Epithelial cell of proximal tubule (primary cell): ENCODE results near the gene SLC49A3. TPM values are rescaled to one million over a fixed set of nuclear protein-coding genes. Genes with fewer than 3 reads are reported as not detected.
"Not testable (repeated sequence)": the region's sequence is repeated elsewhere in the genome, so short reads cannot be mapped to it uniquely, and the experiment has no call there.

ENCODE experiments used
- DNase-seq: peaks from one replicate; pipeline ENCODE4 v3.0.0-alpha.2; 2011; ENCODE audit warnings: low read depth
- H3K4me3 ChIP-seq: 2 replicates; pipeline ENCODE4 v1.5.1; 2011; ENCODE audit warnings: low read depth, mild to moderate bottlenecking, low read length
- total RNA-seq: library from RNA; depleted of rRNA; stranded (reverse); fragments of >200 nt; gene quantifications from 2 replicates; pipeline ENCODE4 v1.2.3, GENCODE V29; 2015
- TF ChIP-seq, protein P1 (sequence below): conservative IDR thresholded peaks from 2 replicates; pipeline ENCODE4 v1.5.1; 2012; ENCODE audit warnings: low read depth, mild to moderate bottlenecking, low read length

The SLC49A3 gene
- total RNA-seq, 1 donor from 2014 or later, result 4.1 TPM

- TF ChIP-seq, protein P1, sequence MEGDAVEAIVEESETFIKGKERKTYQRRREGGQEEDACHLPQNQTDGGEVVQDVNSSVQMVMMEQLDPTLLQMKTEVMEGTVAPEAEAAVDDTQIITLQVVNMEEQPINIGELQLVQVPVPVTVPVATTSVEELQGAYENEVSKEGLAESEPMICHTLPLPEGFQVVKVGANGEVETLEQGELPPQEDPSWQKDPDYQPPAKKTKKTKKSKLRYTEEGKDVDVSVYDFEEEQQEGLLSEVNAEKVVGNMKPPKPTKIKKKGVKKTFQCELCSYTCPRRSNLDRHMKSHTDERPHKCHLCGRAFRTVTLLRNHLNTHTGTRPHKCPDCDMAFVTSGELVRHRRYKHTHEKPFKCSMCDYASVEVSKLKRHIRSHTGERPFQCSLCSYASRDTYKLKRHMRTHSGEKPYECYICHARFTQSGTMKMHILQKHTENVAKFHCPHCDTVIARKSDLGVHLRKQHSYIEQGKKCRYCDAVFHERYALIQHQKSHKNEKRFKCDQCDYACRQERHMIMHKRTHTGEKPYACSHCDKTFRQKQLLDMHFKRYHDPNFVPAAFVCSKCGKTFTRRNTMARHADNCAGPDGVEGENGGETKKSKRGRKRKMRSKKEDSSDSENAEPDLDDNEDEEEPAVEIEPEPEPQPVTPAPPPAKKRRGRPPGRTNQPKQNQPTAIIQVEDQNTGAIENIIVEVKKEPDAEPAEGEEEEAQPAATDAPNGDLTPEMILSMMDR, result no peak
- no peak overlapping the region for H3K4me3 ChIP-seq
- DNase-seq, result no peak
Observed at GRCh38 chr4:710916-711315, 22.0 kb upstream of the SLC49A3 start.

DNA sequence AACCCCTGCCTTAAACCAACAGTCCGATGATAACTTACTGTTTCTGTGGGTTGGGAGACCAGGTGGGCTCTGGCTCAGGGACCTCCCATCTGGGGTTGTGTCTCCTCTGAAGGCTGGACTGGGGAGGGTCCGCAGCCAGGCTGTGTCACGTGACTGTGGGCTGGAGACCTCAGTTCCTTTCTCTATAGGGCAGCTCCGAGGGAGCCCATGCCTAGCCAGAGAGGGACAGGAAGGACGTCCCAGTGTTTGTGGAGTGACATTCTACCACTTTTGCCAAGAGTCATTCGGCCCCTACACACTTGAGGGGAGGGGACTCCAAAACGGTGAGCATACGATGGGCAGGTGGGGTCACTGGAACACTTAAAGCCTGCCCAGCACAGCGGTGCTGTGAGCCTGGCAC lies 21.2 kb upstream of the SLC49A3 start:
- TF ChIP-seq, protein P1, result no peak
- H3K4me3 ChIP-seq, result no peak overlapping the region
- DNase-seq, result no peak

GRCh38 chr4:709348-709747 lies 20.4 kb upstream of the SLC49A3 start:
- DNase-seq, result no peak
- H3K4me3 ChIP-seq, result no peak overlapping the region
- TF ChIP-seq, protein P1, result no peak

GRCh38 chr4:708631-708933 lies 19.6 kb upstream of the SLC49A3 start:
- DNase-seq, result no peak
- H3K4me3 ChIP-seq, result no peak overlapping the region
- TF ChIP-seq, protein P1, result no peak

- no peak for DNase-seq
- TF ChIP-seq, protein P1, result no peak
Observed at GRCh38 chr4:707929-708630, 19.1 kb upstream of the SLC49A3 start.

DNA sequence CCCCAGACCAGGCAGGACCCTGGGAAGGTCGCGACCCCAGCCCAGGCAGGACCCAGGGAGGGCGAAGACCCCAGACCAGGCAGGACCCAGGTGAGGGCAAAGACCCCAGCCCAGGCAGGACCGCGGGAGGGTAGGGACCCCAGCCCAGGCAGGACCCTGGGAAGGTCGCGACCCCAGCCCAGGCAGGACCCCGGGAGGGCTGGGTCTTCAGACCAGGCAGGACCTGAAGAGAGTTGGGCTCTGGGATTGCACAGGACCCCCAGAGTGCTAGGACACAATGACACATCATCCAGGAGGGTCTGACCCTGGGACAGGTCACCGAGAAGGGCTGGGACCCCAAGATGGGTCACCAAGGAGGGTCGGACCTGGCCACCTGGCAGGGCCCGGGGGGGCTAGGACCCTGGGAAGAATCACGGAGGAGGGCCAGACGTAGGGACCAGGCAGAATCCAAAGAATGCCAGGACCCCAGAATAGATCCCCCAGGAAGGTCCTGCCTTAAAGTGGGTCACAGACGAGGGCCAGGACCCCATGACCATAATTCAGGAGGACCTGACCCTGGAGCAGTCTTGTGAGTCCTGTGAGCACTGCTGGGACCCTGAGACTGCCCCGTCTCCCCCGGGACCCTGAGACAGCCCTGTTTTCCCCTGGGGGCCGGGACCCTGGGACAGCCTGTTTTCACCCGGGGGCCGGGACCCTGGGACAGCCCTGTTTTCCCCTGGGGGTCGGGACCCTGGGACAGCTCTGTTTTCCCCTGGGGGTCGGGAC lies 18.1 kb upstream of the SLC49A3 start:
- peak overlapping the region; percentile 97 for H3K4me3 ChIP-seq
- no peak for DNase-seq
- TF ChIP-seq, protein P1, result no peak

More at GRCh38 chr4:707929-708630, 19.1 kb upstream of the SLC49A3 start:
- H3K4me3 ChIP-seq, result peak overlapping the region; percentile 8

- DNase-seq, result not testable (repeated sequence)
- H3K4me3 ChIP-seq, result peak overlapping the region; percentile 97
Observed at GRCh38 chr4:706083-706633, 17.2 kb upstream of the SLC49A3 start.
